HCT116 (cell line): Measurements from ENCODE around the gene SHANK2. TPM values are rescaled to one million over a fixed set of nuclear protein-coding genes. Genes with fewer than 3 reads are reported as not detected.

Experiments
- ATAC-seq: fragments of 200-7000 bp; cut with Tn5 transposase; 2 replicates; pipeline ENCODE4 v1.9.1; 2020; ENCODE audit warnings: mild to moderate bottlenecking, moderate library complexity
- Bru-seq: library from RNA; stranded (reverse); fragments of 400-500 nt; gene quantifications from one replicate; lab custom pipeline; 2021; lab: Mats Ljungman, UMichigan
- BruChase-seq, 2 experiments: library from RNA; stranded (reverse); fragments of 400-500 nt; gene quantifications; one replicate each; lab custom pipeline; 2021; lab: Mats Ljungman, UMichigan
- BruUV-seq: library from RNA; stranded (reverse); fragments of 400-500 nt; replicated peaks from 2 replicates; lab custom pipeline; 2021; lab: Mats Ljungman, UMichigan
- CTCF ChIA-PET: fragments of 300-600 bp; sonication (Branson Sonifier 250); formaldehyde crosslinking; loops from one replicate; lab custom pipeline; 2021; ENCODE audit warnings: antibody characterized with exemption; lab: Charles Lee
- POLR2A ChIA-PET: fragments of 300-600, 350-600 bp; sonication (Branson Sonifier 250); formaldehyde crosslinking; loops from one replicate; lab custom pipeline; 2021; ENCODE audit warnings: antibody characterized with exemption; lab: Charles Lee
- RAD21 ChIA-PET, 2 experiments: fragments of 300-600 bp; sonication (Branson Sonifier 250); formaldehyde crosslinking; loops; one replicate each; lab custom pipeline; 2023; ENCODE audit warnings: low total read pairs in 2 of 2; ENCODE audit not compliant: uncharacterized antibody in 2 of 2, unreplicated experiment in 2 of 2, low non-redundant PET in 1 of 2; lab: Charles Lee
- DNase-seq: peaks from one replicate; pipeline ENCODE4 v3.0.0-alpha.2; 2010; ENCODE audit warnings: low read depth, low spot score
- H2AFZ ChIP-seq: fragments of 200-600 bp; shearing (Covaris generic), sonication (generic); 2 replicates; pipeline ENCODE4 v1.6.1; 2017; ENCODE audit warnings: low read depth, mixed run types, mixed read lengths, antibody characterized with exemption, low read length; ENCODE audit not compliant: poor library complexity, severe bottlenecking
- H3K27ac ChIP-seq: 2 replicates; pipeline ENCODE4 v1.5.1; 2012; ENCODE audit warnings: low read depth, low read length
- H3K27me3 ChIP-seq: fragments of 200-600 bp; sonication (generic); 2 replicates; pipeline ENCODE4 v1.6.1; 2016; ENCODE audit warnings: mixed run types, low read length, mixed read lengths; ENCODE audit not compliant: insufficient read depth
- H3K36me3 ChIP-seq, 2 experiments: fragments of 200-500 bp in 1 of 2; fragments of 200-600 bp in 1 of 2; sonication (Bioruptor generic) in 1 of 2; sonication (generic) in 1 of 2; 2 replicates each; pipeline versions ENCODE4 v1.5.1 to v1.6.1; 2014 to 2016; ENCODE audit warnings: low read length in 2 of 2, inconsistent platforms in 1 of 2, mixed read lengths in 1 of 2, mixed run types in 1 of 2; ENCODE audit not compliant: insufficient read depth in 2 of 2, control insufficient read depth in 1 of 2
- H3K4me1 ChIP-seq, 2 experiments: fragments of 200-600 bp in 1 of 2; sonication (generic) in 1 of 2; 2 replicates each; pipeline versions ENCODE4 v1.5.1 to v1.6.1; 2012 to 2017; ENCODE audit warnings: low read length in 2 of 2, inconsistent platforms in 1 of 2, mild to moderate bottlenecking in 1 of 2, mixed read lengths in 1 of 2, mixed run types in 1 of 2, moderate library complexity in 1 of 2; ENCODE audit not compliant: insufficient read depth in 2 of 2, control insufficient read depth in 1 of 2
- H3K4me2 ChIP-seq: fragments of 200-600 bp; sonication (generic); 2 replicates; pipeline ENCODE4 v1.6.1; 2017; ENCODE audit warnings: mixed run types, low read length, mixed read lengths
- H3K4me3 ChIP-seq, 2 experiments: fragments of 200-600 bp in 1 of 2; sonication (generic) in 1 of 2; replicated peaks in 1 of 2; 2 replicates each; pipeline ENCODE4 v1.5.1; 2011 to 2016; ENCODE audit warnings: low read length in 2 of 2, control low read depth in 1 of 2, low read depth in 1 of 2, mild to moderate bottlenecking in 1 of 2, mixed read lengths in 1 of 2, mixed run types in 1 of 2
- H3K79me2 ChIP-seq: fragments of 200-600 bp; sonication (generic); 2 replicates; pipeline ENCODE4 v1.6.1; 2017; ENCODE audit warnings: mild to moderate bottlenecking, mixed run types, low read length, moderate library complexity, mixed read lengths; ENCODE audit not compliant: insufficient read depth
- H3K9ac ChIP-seq: fragments of 200-600 bp; sonication (generic); 2 replicates; pipeline ENCODE4 v1.6.1; 2016; ENCODE audit warnings: low read length, mixed read lengths
- H3K9me2 ChIP-seq: fragments of 200-600 bp; sonication (generic), shearing (Covaris generic); 2 replicates; pipeline ENCODE4 v1.6.1; 2017; ENCODE audit warnings: mixed run types, mild to moderate bottlenecking, moderate library complexity; ENCODE audit not compliant: insufficient read depth
- H3K9me3 ChIP-seq, 2 experiments: fragments of 200-500 bp in 1 of 2; fragments of 200-600 bp in 1 of 2; sonication (Bioruptor generic) in 1 of 2; sonication (generic) in 1 of 2; 2 replicates each; pipeline ENCODE4 v1.6.1; 2014 to 2017; ENCODE audit warnings: low read length in 2 of 2, mixed read lengths in 2 of 2, inconsistent platforms in 1 of 2, low read depth in 1 of 2, mild to moderate bottlenecking in 1 of 2, mixed run types in 1 of 2, moderate library complexity in 1 of 2; ENCODE audit not compliant: control insufficient read depth in 1 of 2, insufficient read depth in 1 of 2
- H4K20me1 ChIP-seq: fragments of 200-600 bp; sonication (generic), shearing (Covaris generic); 2 replicates; pipeline ENCODE4 v1.6.1; 2017; ENCODE audit warnings: mixed run types, mild to moderate bottlenecking, moderate library complexity; ENCODE audit not compliant: insufficient read depth
- EGR1 ChIP-seq: IDR thresholded peaks from 2 replicates; pipeline ENCODE4 v1.6.1; 2012; ENCODE audit warnings: low read depth
- ELF1 ChIP-seq: IDR thresholded peaks from 2 replicates; pipeline ENCODE4 v1.6.1; 2012; ENCODE audit warnings: low read depth, borderline replicate concordance
- JUND ChIP-seq: IDR thresholded peaks from 2 replicates; pipeline ENCODE4 v1.6.1; 2012
- POLR2AphosphoS5 ChIP-seq: IDR thresholded peaks from 2 replicates; pipeline ENCODE4 v1.6.1; 2011; ENCODE audit warnings: mild to moderate bottlenecking, low read depth, low read length, moderate library complexity
- YY1 ChIP-seq: IDR thresholded peaks from 2 replicates; pipeline ENCODE4 v1.6.1; 2011; ENCODE audit warnings: low read length, low read depth, moderate library complexity, mild to moderate bottlenecking; ENCODE audit not compliant: insufficient replicate concordance; ENCODE audit errors: extremely low read depth
- intact Hi-C: fragments of 100-400 bp; cut with micrococcal nuclease; formaldehyde crosslinking; loops from 2 replicates; pipeline ENCODE4 v1.10.0; 2022
- long read RNA-seq: library from polyadenylated mRNA; unstranded; transcript quantifications from one replicate; pipeline ENCODE4 v2.0.0, GENCODE V29; 2021; ENCODE audit not compliant: unreplicated experiment
- polyA plus RNA-seq: library from polyadenylated mRNA; unstranded; fragments of >200 nt; gene quantifications from 2 replicates; pipeline ENCODE4 v1.2.1, GENCODE V29; 2012; ENCODE audit warnings: missing spikeins
- total RNA-seq: library from RNA; stranded (reverse); gene quantifications from one replicate; pipeline ENCODE4 v1.2.1, GENCODE V29; 2021; ENCODE audit not compliant: unreplicated experiment

SHANK2 gene
- total RNA-seq, result 16.9 TPM
- polyA plus RNA-seq, result 7.1 and 7.3 TPM in 2 replicates
- percentile 54 among the genes with signal in this experiment for Bru-seq, nascent RNA
- percentile 50 among the genes with signal in this experiment for BruChase-seq, experiment 1, labeled RNA remaining after a 6-hour chase
- BruChase-seq, experiment 2, labeled RNA remaining after a 2-hour chase, result percentile 47 among the genes with signal in this experiment
- long read RNA-seq, full-length matches to known transcripts, result 1 of 11 reads
- long read RNA-seq, partial matches to known transcripts, result 2 of 11 reads
- long read RNA-seq, other reads (novel, unspliced or antisense), result 8 of 11 reads

DNA sequence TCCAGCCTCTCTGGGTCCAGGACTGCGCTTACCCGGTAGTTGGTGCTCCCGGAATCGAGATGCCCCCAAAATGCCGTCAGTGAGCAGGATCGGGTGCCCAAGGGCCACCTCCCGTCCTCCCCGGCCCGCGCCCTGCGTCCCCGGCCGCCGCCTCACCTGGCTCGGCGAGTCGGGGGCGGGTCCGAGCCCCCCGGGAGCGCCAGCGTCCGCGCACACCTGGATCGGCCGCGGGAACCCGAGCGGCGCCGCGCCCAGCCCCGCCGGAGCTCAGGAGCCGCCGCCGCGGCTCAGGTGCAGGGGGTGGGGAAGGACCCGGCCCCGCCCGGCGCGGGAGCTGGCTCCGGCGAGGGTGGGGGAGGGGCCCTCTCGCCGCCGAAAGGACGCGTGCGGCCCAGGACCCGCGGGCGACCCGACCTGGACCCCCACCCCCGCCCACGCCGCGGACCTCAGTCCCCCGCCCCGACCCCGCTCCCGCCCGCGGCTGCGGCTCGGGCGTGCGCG, at the start of gene SHANK2:
Gene SHANK2 (minus strand): TSS at position 309 of the 501 bp plus-strand sequence. CDS start 105,251 bp downstream, outside the sequence.
- POLR2A ChIA-PET, result interaction anchor here (1.6 kb wide), 1 partner anchor 10 kb away, joined by 3 read pairs; no protein-coding TSS in a partner anchor
- intact Hi-C loops, result loop anchor here (2.0 kb wide), 2 partner anchors 46 to 132 kb away; no protein-coding TSS in a partner anchor
- no peaks in the 10 kb centered on the region for H3K9me2 ChIP-seq
- TF ChIP-seq POLR2AphosphoS5, result peak; percentile 22; the same call in 1 of the 2 replicates
- no peak for TF ChIP-seq EGR1
- TF ChIP-seq YY1, result peak; percentile 3
- no peaks in the 10 kb centered on the region for H3K36me3 ChIP-seq
- peak within 1 kb of the TSS; percentile 99 for H3K4me2 ChIP-seq
- no TSS peak for BruUV-seq
- peak within 1 kb of the TSS; percentile 91 for H2AFZ ChIP-seq
- CTCF ChIA-PET, result interaction anchor here (1.0 to 3.0 kb wide), 2 partner anchors 131 to 165 kb away, joined by 3 to 15 read pairs; no protein-coding TSS in a partner anchor
- no peaks in the 10 kb centered on the region for H3K27me3 ChIP-seq
- H4K20me1 ChIP-seq, result no peaks in the 10 kb centered on the region
- peak within 1 kb of the TSS; percentile 70 for H3K9ac ChIP-seq
- peak; percentile 75 for ATAC-seq
- H3K9me3 ChIP-seq, result no peaks in the 10 kb centered on the region
- no peak for DNase-seq
- peak within 1 kb of the TSS; percentile 68 to 81 for H3K4me3 ChIP-seq
- peaks cover 5 to 13% of the 10 kb centered on the region in 2 experiments for H3K4me1 ChIP-seq
- H3K27ac ChIP-seq, result peak within 1 kb of the TSS; percentile 85
- peaks cover 4% of the 10 kb centered on the region; the same call in 1 of the 2 replicates for H3K79me2 ChIP-seq
- RAD21 ChIA-PET, result no interaction called here

DNA sequence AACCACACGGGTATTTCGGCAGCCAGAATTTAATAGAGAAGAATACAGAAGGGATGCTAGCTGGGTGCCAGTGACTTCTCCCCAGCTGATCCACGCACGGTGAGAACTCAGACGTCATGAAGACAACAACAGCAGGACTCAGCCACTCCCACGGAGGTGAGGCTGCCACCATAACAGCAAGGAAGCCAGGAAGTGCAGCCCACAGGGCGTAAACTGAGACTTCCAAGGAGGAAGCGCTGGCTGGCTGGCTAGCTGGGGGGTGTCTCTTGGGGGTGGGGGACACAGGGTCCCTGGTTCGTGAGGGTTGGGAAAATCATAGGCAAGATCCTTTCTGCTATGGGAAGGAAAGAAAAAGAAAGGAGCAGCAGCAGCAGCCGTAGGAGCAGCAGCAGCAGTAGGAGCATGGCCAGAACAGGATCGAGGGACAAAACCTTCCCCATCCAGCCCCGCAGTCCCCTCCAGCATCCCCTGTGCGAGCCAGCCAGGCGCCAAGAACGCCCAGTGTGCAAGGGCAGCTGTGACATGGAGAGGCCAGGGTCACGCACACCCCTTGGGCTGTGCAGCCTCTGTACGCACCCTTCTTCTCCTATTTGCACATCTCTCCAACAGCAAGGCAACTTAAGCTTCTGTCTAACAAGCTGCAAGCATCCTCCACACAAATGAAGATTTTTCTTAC, 49.6 kb upstream of the SHANK2 start:
- Histone ChIP-seq H3K4me3 (no peak overlapping the region), H2AFZ (no peak overlapping the region), H4K20me1 (no peaks in the 10 kb centered on the region), H3K27ac (no peak overlapping the region), H3K36me3 (no peaks in the 10 kb centered on the region), H3K9ac (no peak overlapping the region), H3K9me3 (no peaks in the 10 kb centered on the region), H3K4me2 (no peak overlapping the region), H3K4me1 (peaks cover 15 to 45% of the 10 kb centered on the region in 2 experiments), H3K27me3 (no peaks in the 10 kb centered on the region), H3K9me2 (no peaks in the 10 kb centered on the region), H3K79me2 (no peaks in the 10 kb centered on the region)
- TF ChIP-seq ELF1 (no peak), JUND (no peak)
- CTCF ChIA-PET, result no interaction called here
- no TSS peak for BruUV-seq
- RAD21 ChIA-PET, result no interaction called here
- intact Hi-C loops, result no loop called here
- DNase-seq (no peak), ATAC-seq (no peak)
- POLR2A ChIA-PET, result no interaction called here
